ENCODE data around the gene MSMO1.

DNA sequence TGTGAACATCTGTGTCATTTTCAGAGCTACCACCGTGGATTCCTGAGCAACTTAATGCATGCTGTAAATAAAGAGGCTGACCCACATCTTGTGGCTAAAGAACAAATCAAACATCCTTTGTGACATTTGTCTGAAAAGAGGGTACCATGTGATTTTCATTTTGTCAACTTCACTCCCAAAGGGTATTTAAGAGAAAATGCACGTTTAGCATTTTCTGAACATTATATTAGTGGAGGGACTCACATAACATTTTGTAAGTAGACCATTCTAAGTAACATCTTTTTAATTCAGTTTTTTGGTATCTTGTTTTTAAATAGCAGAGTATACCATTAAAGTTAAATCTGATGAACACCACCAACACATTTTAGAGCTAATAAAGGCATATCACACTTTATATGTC, 34.3 kb downstream of the MSMO1 start:
- TF ChIP-seq, protein P1, sequence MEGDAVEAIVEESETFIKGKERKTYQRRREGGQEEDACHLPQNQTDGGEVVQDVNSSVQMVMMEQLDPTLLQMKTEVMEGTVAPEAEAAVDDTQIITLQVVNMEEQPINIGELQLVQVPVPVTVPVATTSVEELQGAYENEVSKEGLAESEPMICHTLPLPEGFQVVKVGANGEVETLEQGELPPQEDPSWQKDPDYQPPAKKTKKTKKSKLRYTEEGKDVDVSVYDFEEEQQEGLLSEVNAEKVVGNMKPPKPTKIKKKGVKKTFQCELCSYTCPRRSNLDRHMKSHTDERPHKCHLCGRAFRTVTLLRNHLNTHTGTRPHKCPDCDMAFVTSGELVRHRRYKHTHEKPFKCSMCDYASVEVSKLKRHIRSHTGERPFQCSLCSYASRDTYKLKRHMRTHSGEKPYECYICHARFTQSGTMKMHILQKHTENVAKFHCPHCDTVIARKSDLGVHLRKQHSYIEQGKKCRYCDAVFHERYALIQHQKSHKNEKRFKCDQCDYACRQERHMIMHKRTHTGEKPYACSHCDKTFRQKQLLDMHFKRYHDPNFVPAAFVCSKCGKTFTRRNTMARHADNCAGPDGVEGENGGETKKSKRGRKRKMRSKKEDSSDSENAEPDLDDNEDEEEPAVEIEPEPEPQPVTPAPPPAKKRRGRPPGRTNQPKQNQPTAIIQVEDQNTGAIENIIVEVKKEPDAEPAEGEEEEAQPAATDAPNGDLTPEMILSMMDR (IDR thresholded peaks at IDR 0.05; ENCODE audit: insufficient read depth, low read length, poor library complexity, severe bottlenecking): no peak
- no peak for TF ChIP-seq EZH2phosphoT487 (conservative IDR thresholded peaks at IDR 0.05; ENCODE audit: low read length)
